Hepatocyte (in vitro differentiated cells): ENCODE data around the gene P2RY2. TPM values are rescaled to one million over a fixed set of nuclear protein-coding genes. Genes with fewer than 3 reads are reported as not detected.
"Not testable (repeated sequence)": the region's sequence is repeated elsewhere in the genome, so short reads cannot be mapped to it uniquely, and the experiment has no call there.

ENCODE experiments used
- DNase-seq: peaks from one replicate; pipeline ENCODE4 v3.0.0-alpha.2; 2016; ENCODE audit warnings: low spot score
- H2AFZ ChIP-seq: fragments of 200-600 bp; sonication (generic); 2 replicates; pipeline ENCODE4 v1.6.0; 2016; ENCODE audit warnings: antibody characterized with exemption, mild to moderate bottlenecking
- H3K27ac ChIP-seq: fragments of 200-600 bp; sonication (generic); 2 replicates; pipeline ENCODE4 v1.5.1; 2016; ENCODE audit warnings: mild to moderate bottlenecking
- H3K27me3 ChIP-seq: fragments of 200-600 bp; sonication (generic); 2 replicates; pipeline ENCODE4 v1.6.1; 2016
- H3K36me3 ChIP-seq: fragments of 200-600 bp; sonication (generic); replicated peaks from 2 replicates; pipeline ENCODE4 v1.5.1; 2016; ENCODE audit warnings: low read depth; ENCODE audit not compliant: insufficient read depth
- H3K4me1 ChIP-seq: fragments of 200-600 bp; sonication (generic); 2 replicates; pipeline ENCODE4 v1.5.1; 2016; ENCODE audit warnings: mild to moderate bottlenecking, moderate library complexity; ENCODE audit not compliant: insufficient read depth
- H3K4me2 ChIP-seq: fragments of 200-600 bp; sonication (generic); 2 replicates; pipeline ENCODE4 v1.6.0; 2016
- H3K4me3 ChIP-seq: fragments of 200-600 bp; sonication (generic); 2 replicates; pipeline ENCODE4 v1.5.1; 2016; ENCODE audit warnings: mild to moderate bottlenecking
- H3K79me2 ChIP-seq: fragments of 200-600 bp; sonication (generic); 2 replicates; pipeline ENCODE4 v1.6.0; 2017; ENCODE audit warnings: mild to moderate bottlenecking
- H3K9me2 ChIP-seq: fragments of 200-600 bp; sonication (generic); replicated peaks from 2 replicates; pipeline ENCODE4 v1.6.0; 2017; ENCODE audit warnings: mild to moderate bottlenecking; ENCODE audit not compliant: insufficient read depth
- H3K9me3 ChIP-seq: fragments of 200-600 bp; sonication (generic); 2 replicates; pipeline ENCODE4 v1.5.1; 2016; ENCODE audit warnings: low read depth, mild to moderate bottlenecking
- H4K20me1 ChIP-seq: fragments of 200-600 bp; sonication (generic); 2 replicates; pipeline ENCODE4 v1.6.0; 2016; ENCODE audit warnings: mild to moderate bottlenecking; ENCODE audit not compliant: insufficient read depth, poor library complexity, severe bottlenecking
- CTCF ChIP-seq: fragments of 200-600 bp; sonication (generic); IDR thresholded peaks from 2 replicates; pipeline ENCODE4 v1.5.1; 2016; ENCODE audit warnings: antibody characterized with exemption, mild to moderate bottlenecking; ENCODE audit not compliant: poor library complexity
- EZH2 ChIP-seq: fragments of 200-600 bp; sonication (generic); IDR thresholded peaks from 2 replicates; pipeline ENCODE4 v1.6.1; 2016; ENCODE audit warnings: antibody characterized with exemption, mild to moderate bottlenecking, borderline replicate concordance
- EZH2phosphoT487 ChIP-seq: fragments of 200-600 bp; sonication (generic); IDR thresholded peaks from one replicate; pipeline ENCODE4 v1.6.1; 2018; ENCODE audit warnings: antibody characterized with exemption, mild to moderate bottlenecking, low read depth, moderate library complexity; ENCODE audit not compliant: unreplicated experiment, severe bottlenecking
- WGBS: methylation state at CpG from one replicate; pipeline ENCODE4 v1.1.6; 2016; ENCODE audit warnings: low lambda C conversion rate; ENCODE audit errors: missing lambda C conversion rate; 5-methylcytosine and 5-hydroxymethylcytosine counted together
- polyA plus RNA-seq: library from polyadenylated mRNA; unstranded; fragments of >200 nt; fragmentation: Nextera tagmentation; extraction: Ambion mirVana; gene quantifications from 2 replicates; pipeline ENCODE4 v1.2.1, GENCODE V29; 2016
- total RNA-seq: library from RNA; depleted of rRNA; stranded (reverse); fragments of >200 nt; gene quantifications from 2 replicates; pipeline ENCODE4 v1.2.3, GENCODE V29; 2014

The P2RY2 gene
- total and polyA plus RNA-seq, 2 experiments from 2014 or later, result 2.5 to 6.3 TPM

- no peaks in the 10 kb centered on the region for H3K36me3 ChIP-seq
- H3K79me2 ChIP-seq, result peaks cover 4% of the 10 kb centered on the region
- peak overlapping the region; percentile 54 for H3K4me2 ChIP-seq
- TF ChIP-seq EZH2, result no peak
- TF ChIP-seq CTCF, result no peak
- no peak for TF ChIP-seq EZH2phosphoT487
- H4K20me1 ChIP-seq, result no peaks in the 10 kb centered on the region
- H3K9me2 ChIP-seq, result no peaks in the 10 kb centered on the region
- H3K4me1 ChIP-seq, result peaks cover 44% of the 10 kb centered on the region
- H2AFZ ChIP-seq, result no peak overlapping the region
- H3K4me3 ChIP-seq, result no peak overlapping the region
- H3K9me3 ChIP-seq, result no peaks in the 10 kb centered on the region
- 86% methylated on average over 7 of the region's 7 CpGs for WGBS
- H3K27me3 ChIP-seq, result no peaks in the 10 kb centered on the region
- DNase-seq, result no peak
- H3K27ac ChIP-seq, result peak overlapping the region; percentile 64
Measured at GRCh38 chr11:73272680-73273038, 54.6 kb downstream of the P2RY2 start.

DNA sequence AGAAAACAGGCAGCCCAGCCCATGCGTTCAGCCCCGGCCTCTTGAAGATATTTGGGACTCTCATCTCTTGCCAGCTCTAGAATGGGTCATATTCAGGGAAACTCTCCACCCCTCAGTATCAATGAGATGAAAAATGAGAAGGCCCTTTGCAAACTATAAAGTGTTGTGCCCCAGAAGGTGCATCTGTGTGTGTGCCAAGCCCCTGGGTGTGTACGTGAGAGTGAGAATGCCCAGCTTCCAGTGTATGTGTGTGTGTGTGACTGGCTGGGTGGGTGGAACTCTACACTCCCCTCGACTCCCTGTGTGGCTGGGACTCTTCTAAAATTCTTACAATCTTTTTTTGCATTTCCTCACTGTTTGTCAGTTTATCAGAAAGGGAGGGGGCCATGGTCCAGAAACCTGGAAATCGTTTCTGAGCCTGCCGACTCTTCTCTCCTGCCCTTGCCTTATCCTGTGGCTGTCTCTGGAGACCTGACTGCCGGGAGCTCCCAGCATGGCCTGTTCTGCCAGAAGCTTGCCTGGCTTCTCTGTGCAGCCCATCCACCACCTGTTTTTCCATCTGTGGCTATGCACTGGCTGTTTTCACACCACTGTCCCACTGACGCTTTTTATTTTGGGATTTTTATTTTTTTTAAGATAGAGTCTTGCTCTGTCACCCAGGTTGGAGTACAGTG is 55.3 kb downstream of the P2RY2 start:
- no peak for TF ChIP-seq EZH2
- H3K4me2 ChIP-seq, result peak overlapping the region; percentile 54
- H4K20me1 ChIP-seq, result no peaks in the 10 kb centered on the region
- H3K9me3 ChIP-seq, result no peaks in the 10 kb centered on the region
- peaks cover 4% of the 10 kb centered on the region for H3K79me2 ChIP-seq
- H2AFZ ChIP-seq, result no peak overlapping the region
- H3K27ac ChIP-seq, result peak overlapping the region; percentile 64
- peaks cover 44% of the 10 kb centered on the region for H3K4me1 ChIP-seq
- WGBS, result 50% methylated on average over 8 of the region's 8 CpGs
- H3K4me3 ChIP-seq, result no peak overlapping the region
- DNase-seq, result no peak
- no peaks in the 10 kb centered on the region for H3K36me3 ChIP-seq
- no peaks in the 10 kb centered on the region for H3K9me2 ChIP-seq
- H3K27me3 ChIP-seq, result no peaks in the 10 kb centered on the region

- H3K4me2 ChIP-seq, result peak overlapping the region; percentile 54
- not testable (repeated sequence) for H3K36me3 ChIP-seq
Measured at GRCh38 chr11:73274191-73274590, 56.1 kb downstream of the P2RY2 start.

GRCh38 chr11:73274722-73275380 is 56.8 kb downstream of the P2RY2 start:
- H3K4me3 ChIP-seq, result no peak overlapping the region
- no peak overlapping the region for H3K27ac ChIP-seq
- no peaks in the 10 kb centered on the region for H3K27me3 ChIP-seq
- no peaks in the 10 kb centered on the region for H3K9me3 ChIP-seq
- no peak for TF ChIP-seq CTCF
- TF ChIP-seq EZH2, result no peak
- TF ChIP-seq EZH2phosphoT487, result no peak
- no peak overlapping the region for H2AFZ ChIP-seq
- H3K4me2 ChIP-seq, result no peak overlapping the region
- peaks cover 33% of the 10 kb centered on the region for H3K4me1 ChIP-seq
- WGBS, result 96% methylated on average over 11 of the region's 11 CpGs
- no peaks in the 10 kb centered on the region for H3K36me3 ChIP-seq
- no peaks in the 10 kb centered on the region for H4K20me1 ChIP-seq
- peaks cover 4% of the 10 kb centered on the region for H3K79me2 ChIP-seq
- no peaks in the 10 kb centered on the region for H3K9me2 ChIP-seq
- DNase-seq, result no peak

More at GRCh38 chr11:73274191-73274590, 56.1 kb downstream of the P2RY2 start:
- not testable (repeated sequence) for H3K27me3 ChIP-seq, H3K4me3 ChIP-seq, H3K27ac ChIP-seq, DNase-seq, H3K9me2 ChIP-seq, H3K9me3 ChIP-seq, H3K79me2 ChIP-seq, H2AFZ ChIP-seq, H4K20me1 ChIP-seq
- WGBS, result 94% methylated on average over 4 of the region's 4 CpGs
- H3K4me1 ChIP-seq, result peaks cover 39% of the 10 kb centered on the region
